Measurements from ENCODE around the gene MPRIP. TPM values are rescaled to one million over a fixed set of nuclear protein-coding genes. Genes with fewer than 3 reads are reported as not detected.
"Not testable (repeated sequence)": the region's sequence is repeated elsewhere in the genome, so short reads cannot be mapped to it uniquely, and the experiment has no call there.

Gene MPRIP
- total RNA-seq, 1 experiment from 2014 or later, result 258 TPM

GRCh38 chr17:17014748-17015124, 27.5 kb upstream of the MPRIP start:
- H3K4me2 ChIP-seq (ENCODE audit: low read length), result peak overlapping the region; percentile 60
- intact Hi-C loops (cut with micrococcal nuclease), result not testable (repeated sequence)
- peak; percentile 35 for ATAC-seq

GRCh38 chr17:17015230-17015629, 27.0 kb upstream of the MPRIP start:
- RAD21 ChIA-PET (ENCODE audit: low non-redundant PET in 1 of 2, low total read pairs in 2 of 2, uncharacterized antibody in 2 of 2, unreplicated experiment in 2 of 2), result no interaction called here
- H3K9me2 ChIP-seq (ENCODE audit: insufficient read depth), result no peaks in the 10 kb centered on the region
- no peaks in the 10 kb centered on the region for H3K9me3 ChIP-seq (ENCODE audit: control insufficient read depth in 1 of 2, insufficient read depth in 1 of 2, low read depth in 1 of 2, low read length in 2 of 2)
- H3K4me3 ChIP-seq (replicated peaks in 1 of 2; ENCODE audit: low read depth in 1 of 2, low read length in 2 of 2), result peak overlapping the region in 1 of 2 experiments; percentile 40; a peak in 1 of 4 replicates
- no peaks in the 10 kb centered on the region for H4K20me1 ChIP-seq (ENCODE audit: insufficient read depth)
- no peak for TF ChIP-seq YY1 (IDR thresholded peaks at IDR 0.05; ENCODE audit: extremely low read depth, insufficient replicate concordance, low read depth, low read length)
- TF ChIP-seq ZBTB33 (IDR thresholded peaks at IDR 0.05; ENCODE audit: extremely low read depth, insufficient replicate concordance, low read length), result no peak
- no peak for TF ChIP-seq ZNF274 (IDR thresholded peaks at IDR 0.05; ENCODE audit: low read depth, low read length)
- intact Hi-C loops (cut with micrococcal nuclease), result no loop called here
- peak overlapping the region; percentile 71 for H3K27ac ChIP-seq (ENCODE audit: low read depth, low read length)
- CTCF ChIA-PET, result interaction anchor here (1.6 kb wide), 1 partner anchor 13 kb away, joined by 7 read pairs; no protein-coding TSS in a partner anchor
- no peak overlapping the region for H2AFZ ChIP-seq (ENCODE audit: low read depth, low read length, poor library complexity, severe bottlenecking)
- no peaks in the 10 kb centered on the region for H3K36me3 ChIP-seq (ENCODE audit: control insufficient read depth in 1 of 2, insufficient read depth in 2 of 2, low read length in 2 of 2)
- H3K27me3 ChIP-seq (ENCODE audit: insufficient read depth, low read length), result no peaks in the 10 kb centered on the region
- ATAC-seq (no peak), DNase-seq (ENCODE audit: low read depth, low spot score) (no peak)
- peak overlapping the region; percentile 60 for H3K4me2 ChIP-seq (ENCODE audit: low read length)
- H3K79me2 ChIP-seq (ENCODE audit: insufficient read depth, low read length), result no peaks in the 10 kb centered on the region
- POLR2A ChIA-PET, result interaction anchor here (3.5 kb wide), 1 partner anchor 13 kb away, joined by 19 read pairs; no protein-coding TSS in a partner anchor
- BruUV-seq (replicated peaks), result TSS peak; percentile 79
- H3K9ac ChIP-seq (ENCODE audit: low read length), result peak overlapping the region; percentile 73
- H3K4me1 ChIP-seq (ENCODE audit: control insufficient read depth in 1 of 2, insufficient read depth in 2 of 2, low read length in 2 of 2), result peaks cover 60 to 78% of the 10 kb centered on the region in 2 experiments

More at GRCh38 chr17:17014748-17015124, 27.5 kb upstream of the MPRIP start:
- CTCF ChIA-PET; H2AFZ ChIP-seq (ENCODE audit: low read depth, low read length, poor library complexity, severe bottlenecking); H3K9me3 ChIP-seq (ENCODE audit: control insufficient read depth in 1 of 2, insufficient read depth in 1 of 2, low read depth in 1 of 2, low read length in 2 of 2); H3K36me3 ChIP-seq (ENCODE audit: control insufficient read depth in 1 of 2, insufficient read depth in 2 of 2, low read length in 2 of 2); H3K27me3 ChIP-seq (ENCODE audit: insufficient read depth, low read length); RAD21 ChIA-PET (ENCODE audit: low non-redundant PET in 1 of 2, low total read pairs in 2 of 2, uncharacterized antibody in 2 of 2, unreplicated experiment in 2 of 2); BruUV-seq (replicated peaks); H3K9me2 ChIP-seq (ENCODE audit: insufficient read depth); H4K20me1 ChIP-seq (ENCODE audit: insufficient read depth); H3K79me2 ChIP-seq (ENCODE audit: insufficient read depth, low read length): not testable (repeated sequence)
- H3K9ac ChIP-seq (ENCODE audit: low read length), result peak overlapping the region; percentile 73
- DNase-seq (ENCODE audit: low read depth, low spot score), result peak; percentile 80
- TF ChIP-seq CBX3 (IDR thresholded peaks at IDR 0.05; ENCODE audit: low read depth) (peak; percentile 37), POLR2AphosphoS5 (IDR thresholded peaks at IDR 0.05; ENCODE audit: low read depth, low read length) (peak; percentile 37; the same call in 1 of the 2 replicates), SP1 (IDR thresholded peaks at IDR 0.05; ENCODE audit: low read depth) (peak; percentile 88), MAX (IDR thresholded peaks at IDR 0.05) (peak; percentile 72), TCF7L2 (IDR thresholded peaks at IDR 0.05; ENCODE audit: borderline replicate concordance, extremely low read depth, insufficient read depth, insufficient read length) (peak; percentile 23)
- H3K27ac ChIP-seq (ENCODE audit: low read depth, low read length), result peak overlapping the region; percentile 71
- H3K4me3 ChIP-seq (replicated peaks in 1 of 2; ENCODE audit: low read depth in 1 of 2, low read length in 2 of 2), result peak overlapping the region; percentile 20 to 40
- POLR2A ChIA-PET, result interaction anchor here (3.5 kb wide), 1 partner anchor 13 kb away, joined by 19 read pairs; no protein-coding TSS in a partner anchor
- peaks cover 55 to 76% of the 10 kb centered on the region in 2 experiments for H3K4me1 ChIP-seq (ENCODE audit: control insufficient read depth in 1 of 2, insufficient read depth in 2 of 2, low read length in 2 of 2)
